T-helper 1 cell treated with Interleukin-12 subunit alpha and Interleukin-12 subunit beta and Interleukin-4 antibody, amounts not matched to agents 30 μg/mL and 1 μg/mL, for 36 hours (primary cell): Measurements from ENCODE around the gene DCAF5.
"Not testable (repeated sequence)": the region's sequence is repeated elsewhere in the genome, so short reads cannot be mapped to it uniquely, and the experiment has no call there.

Experiments
- H3K27ac Mint-ChIP-seq: one replicate; pipeline ENCODE4 v1.8.0; 2021; ENCODE audit warnings: mild to moderate bottlenecking, mixed read lengths
- H3K27me3 Mint-ChIP-seq: one replicate; pipeline ENCODE4 v1.8.0; 2021; ENCODE audit warnings: low read depth, mixed read lengths
- H3K36me3 Mint-ChIP-seq: one replicate; pipeline ENCODE4 v1.8.0; 2021; ENCODE audit warnings: low read depth, mixed read lengths
- H3K4me1 Mint-ChIP-seq: one replicate; pipeline ENCODE4 v1.8.0; 2021; ENCODE audit warnings: low read depth, mixed read lengths
- H3K4me3 Mint-ChIP-seq: one replicate; pipeline ENCODE4 v1.8.0; 2021; ENCODE audit warnings: mild to moderate bottlenecking, moderate library complexity, mixed read lengths
- H3K9me3 Mint-ChIP-seq: one replicate; pipeline ENCODE4 v1.8.0; 2021; ENCODE audit warnings: mixed read lengths

Gene DCAF5

GRCh38 chr14:69152902-69153151 lies at the start of gene DCAF5:
Gene DCAF5 (minus strand): TSS chr14:69153119. CDS start chr14:69152978, 141 bp downstream.
- Mint-ChIP-seq H3K27ac (peak within 1 kb of the TSS; percentile 96), H3K36me3 (peaks cover 13% of the 10 kb centered on the region), H3K27me3 (peaks cover 33% of the 10 kb centered on the region), H3K4me3 (peak within 1 kb of the TSS; percentile 95), H3K4me1 (peaks cover 18% of the 10 kb centered on the region), H3K9me3 (no peaks in the 10 kb centered on the region)

GRCh38 chr14:69199786-69200185 lies 46.9 kb upstream of the DCAF5 start:
- no peak overlapping the region for H3K27ac Mint-ChIP-seq
- H3K4me1 Mint-ChIP-seq: peaks cover 2% of the 10 kb centered on the region
- H3K9me3 Mint-ChIP-seq: no peaks in the 10 kb centered on the region
- H3K4me3 Mint-ChIP-seq: no peak overlapping the region
- no peaks in the 10 kb centered on the region for H3K36me3 Mint-ChIP-seq
- H3K27me3 Mint-ChIP-seq: no peaks in the 10 kb centered on the region

- peaks cover 2% of the 10 kb centered on the region for H3K27me3 Mint-ChIP-seq
- no peak overlapping the region for H3K4me3 Mint-ChIP-seq
- no peaks in the 10 kb centered on the region for H3K36me3 Mint-ChIP-seq
- H3K4me1 Mint-ChIP-seq: peaks cover 16% of the 10 kb centered on the region
- H3K27ac Mint-ChIP-seq: no peak overlapping the region
- H3K9me3 Mint-ChIP-seq: no peaks in the 10 kb centered on the region
Observed at GRCh38 chr14:69193721-69194120, 40.8 kb upstream of the DCAF5 start.

GRCh38 chr14:69191340-69192111 lies 38.6 kb upstream of the DCAF5 start, which contains the start of gene EXD2:
Gene EXD2 (plus strand): TSS chr14:69191498. CDS start chr14:69209471, 17,973 bp downstream.
- no peaks in the 10 kb centered on the region for H3K36me3 Mint-ChIP-seq
- peak within 1 kb of the TSS; percentile 73 for H3K27ac Mint-ChIP-seq
- peaks cover 16% of the 10 kb centered on the region for H3K4me1 Mint-ChIP-seq
- H3K27me3 Mint-ChIP-seq: peaks cover 11% of the 10 kb centered on the region
- no peaks in the 10 kb centered on the region for H3K9me3 Mint-ChIP-seq
- peak within 1 kb of the TSS; percentile 86 for H3K4me3 Mint-ChIP-seq

- H3K27ac Mint-ChIP-seq: no peak overlapping the region
- peak overlapping the region; percentile 7 for H3K4me3 Mint-ChIP-seq
- no peaks in the 10 kb centered on the region for H3K9me3 Mint-ChIP-seq
- H3K4me1 Mint-ChIP-seq: peaks cover 14% of the 10 kb centered on the region
- H3K27me3 Mint-ChIP-seq: peaks cover 11% of the 10 kb centered on the region
- no peaks in the 10 kb centered on the region for H3K36me3 Mint-ChIP-seq
Observed at GRCh38 chr14:69190191-69190590, 37.3 kb upstream of the DCAF5 start.

GRCh38 chr14:69183735-69184134 lies 30.8 kb upstream of the DCAF5 start:
- Mint-ChIP-seq H3K27me3 (peaks cover 27% of the 10 kb centered on the region), H3K9me3 (no peaks in the 10 kb centered on the region), H3K4me1 (no peaks in the 10 kb centered on the region), H3K4me3 (no peak overlapping the region), H3K27ac (no peak overlapping the region), H3K36me3 (no peaks in the 10 kb centered on the region)

- not testable (repeated sequence) for H3K27ac Mint-ChIP-seq, H3K4me3 Mint-ChIP-seq, H3K36me3 Mint-ChIP-seq, H3K9me3 Mint-ChIP-seq, H3K4me1 Mint-ChIP-seq
- H3K27me3 Mint-ChIP-seq: peaks cover 30% of the 10 kb centered on the region
Observed at GRCh38 chr14:69182580-69182979, 29.7 kb upstream of the DCAF5 start.

GRCh38 chr14:69181491-69181890 lies 28.6 kb upstream of the DCAF5 start:
- Mint-ChIP-seq H3K4me1 (no peaks in the 10 kb centered on the region), H3K27me3 (peaks cover 23% of the 10 kb centered on the region), H3K4me3 (no peak overlapping the region), H3K27ac (no peak overlapping the region), H3K9me3 (no peaks in the 10 kb centered on the region), H3K36me3 (no peaks in the 10 kb centered on the region)

GRCh38 chr14:69175130-69175529 lies 22.2 kb upstream of the DCAF5 start:
- no peaks in the 10 kb centered on the region for H3K9me3 Mint-ChIP-seq
- no peaks in the 10 kb centered on the region for H3K4me1 Mint-ChIP-seq
- no peak overlapping the region for H3K27ac Mint-ChIP-seq
- no peak overlapping the region for H3K4me3 Mint-ChIP-seq
- no peaks in the 10 kb centered on the region for H3K36me3 Mint-ChIP-seq
- H3K27me3 Mint-ChIP-seq: peaks cover 7% of the 10 kb centered on the region

GRCh38 chr14:69171569-69171968 lies 18.6 kb upstream of the DCAF5 start:
- Mint-ChIP-seq H3K4me3 (no peak overlapping the region), H3K36me3 (no peaks in the 10 kb centered on the region), H3K9me3 (no peaks in the 10 kb centered on the region), H3K27ac (no peak overlapping the region), H3K4me1 (no peaks in the 10 kb centered on the region), H3K27me3 (peaks cover 4% of the 10 kb centered on the region)

- Mint-ChIP-seq H3K36me3 (no peaks in the 10 kb centered on the region), H3K27ac (no peak overlapping the region), H3K4me3 (no peak overlapping the region), H3K9me3 (no peaks in the 10 kb centered on the region), H3K27me3 (peaks cover 6% of the 10 kb centered on the region), H3K4me1 (no peaks in the 10 kb centered on the region)
Observed at GRCh38 chr14:69170839-69171238, 17.9 kb upstream of the DCAF5 start.

- H3K4me1 Mint-ChIP-seq, H3K4me3 Mint-ChIP-seq, H3K27ac Mint-ChIP-seq, H3K36me3 Mint-ChIP-seq, H3K9me3 Mint-ChIP-seq: not testable (repeated sequence)
- peaks cover 43% of the 10 kb centered on the region for H3K27me3 Mint-ChIP-seq
Observed at GRCh38 chr14:69165787-69166186, 12.9 kb upstream of the DCAF5 start.

- Mint-ChIP-seq H3K4me3 (no peak overlapping the region), H3K9me3 (peaks cover 5% of the 10 kb centered on the region), H3K36me3 (no peaks in the 10 kb centered on the region), H3K4me1 (no peaks in the 10 kb centered on the region), H3K27ac (no peak overlapping the region), H3K27me3 (peaks cover 78% of the 10 kb centered on the region)
Observed at GRCh38 chr14:69161590-69161989, 8.7 kb upstream of the DCAF5 start.

GRCh38 chr14:69156224-69156623 lies 3.3 kb upstream of the DCAF5 start:
- H3K27me3 Mint-ChIP-seq: peaks cover 61% of the 10 kb centered on the region

GRCh38 chr14:69154779-69155178 lies 1.9 kb upstream of the DCAF5 start:
- no peak overlapping the region for H3K27ac Mint-ChIP-seq
- peaks cover 2% of the 10 kb centered on the region for H3K36me3 Mint-ChIP-seq
- peaks cover 12% of the 10 kb centered on the region for H3K4me1 Mint-ChIP-seq
- H3K4me3 Mint-ChIP-seq: no peak overlapping the region
- H3K9me3 Mint-ChIP-seq: no peaks in the 10 kb centered on the region
- H3K27me3 Mint-ChIP-seq: peaks cover 48% of the 10 kb centered on the region

More at GRCh38 chr14:69156224-69156623, 3.3 kb upstream of the DCAF5 start:
- no peaks in the 10 kb centered on the region for H3K9me3 Mint-ChIP-seq
- H3K4me1 Mint-ChIP-seq: peaks cover 4% of the 10 kb centered on the region
- peaks cover 2% of the 10 kb centered on the region for H3K36me3 Mint-ChIP-seq
- no peak overlapping the region for H3K27ac Mint-ChIP-seq
- H3K4me3 Mint-ChIP-seq: no peak overlapping the region

GRCh38 chr14:69153873-69154270 lies 953 bp upstream of the DCAF5 start:
- Mint-ChIP-seq H3K27me3 (peaks cover 41% of the 10 kb centered on the region), H3K4me3 (peak overlapping the region; percentile 95), H3K36me3 (peaks cover 7% of the 10 kb centered on the region), H3K9me3 (no peaks in the 10 kb centered on the region), H3K4me1 (peaks cover 16% of the 10 kb centered on the region), H3K27ac (peak overlapping the region; percentile 87)
